GM11168 (cell line): ENCODE data around the gene RSBN1L.

Experiments
- in situ Hi-C: fragments of 300-500 bp; cut with MboI; formaldehyde crosslinking; loops from one replicate; pipeline ENCODE4 v1.12.0; 2022; ENCODE audit warnings: low sequenced_read_pairs; ENCODE audit not compliant: unreplicated experiment

The RSBN1L gene

GRCh38 chr7:77759294-77759889, 63.1 kb downstream of the RSBN1L start:
- in situ Hi-C loops, result loop anchor here (10.0 kb wide), 1 partner anchor 65 kb away; the partner anchor contains the start of gene RSBN1L

- in situ Hi-C loops, result no loop called here
Observed at GRCh38 chr7:77760809-77761453, 64.7 kb downstream of the RSBN1L start.

- in situ Hi-C loops, result no loop called here
Observed at GRCh38 chr7:77765481-77765880, 69.2 kb downstream of the RSBN1L start.

- in situ Hi-C loops, result no loop called here
Observed at GRCh38 chr7:77765906-77766800, 69.9 kb downstream of the RSBN1L start.

GRCh38 chr7:77766801-77767605, 70.7 kb downstream of the RSBN1L start:
- in situ Hi-C loops, result no loop called here

- in situ Hi-C loops, result no loop called here
Observed at GRCh38 chr7:77770316-77770715, 74.1 kb downstream of the RSBN1L start.

GRCh38 chr7:77771901-77772300, 75.6 kb downstream of the RSBN1L start:
- in situ Hi-C loops, result no loop called here

- in situ Hi-C loops, result no loop called here
Observed at GRCh38 chr7:77778535-77778934, 82.3 kb downstream of the RSBN1L start.

GRCh38 chr7:77782383-77782782, 86.1 kb downstream of the RSBN1L start:
- in situ Hi-C loops, result loop anchor here (10.0 kb wide), 1 partner anchor 132 kb away; no protein-coding TSS in a partner anchor

GRCh38 chr7:77783111-77783510, 86.9 kb downstream of the RSBN1L start:
- in situ Hi-C loops, result loop anchor here (10.0 kb wide), 1 partner anchor 132 kb away; no protein-coding TSS in a partner anchor

GRCh38 chr7:77783545-77783944, 87.3 kb downstream of the RSBN1L start:
- in situ Hi-C loops, result loop anchor here (10.0 kb wide), 1 partner anchor 131 kb away; no protein-coding TSS in a partner anchor

GRCh38 chr7:77784426-77784825, 88.2 kb downstream of the RSBN1L start:
- in situ Hi-C loops, result loop anchor here (10.0 kb wide), 1 partner anchor 130 kb away; no protein-coding TSS in a partner anchor

- in situ Hi-C loops, result loop anchor here (10.0 kb wide), 1 partner anchor 129 kb away; no protein-coding TSS in a partner anchor
Observed at GRCh38 chr7:77786018-77786417, 89.8 kb downstream of the RSBN1L start.

- in situ Hi-C loops, result loop anchor here (10.0 kb wide), 1 partner anchor 128 kb away; no protein-coding TSS in a partner anchor
Observed at GRCh38 chr7:77786741-77787140, 90.5 kb downstream of the RSBN1L start.

- in situ Hi-C loops, result loop anchor here (10.0 kb wide), 1 partner anchor 126 kb away; no protein-coding TSS in a partner anchor
Observed at GRCh38 chr7:77788327-77788902, 92.2 kb downstream of the RSBN1L start.

GRCh38 chr7:77791336-77791735, 95.1 kb downstream of the RSBN1L start:
- in situ Hi-C loops, result no loop called here

GRCh38 chr7:77791956-77792355, 95.7 kb downstream of the RSBN1L start:
- in situ Hi-C loops, result no loop called here

- in situ Hi-C loops, result no loop called here
Observed at GRCh38 chr7:77794000-77794399, 97.7 kb downstream of the RSBN1L start.

GRCh38 chr7:77796109-77796508, 99.8 kb downstream of the RSBN1L start:
- in situ Hi-C loops, result no loop called here
